Left kidney (tissue), 8 donors: ENCODE measurements around the gene TMEM63A. TPM values are rescaled to one million over a fixed set of nuclear protein-coding genes. Genes with fewer than 3 reads are reported as not detected.
"Not testable (repeated sequence)": the region's sequence is repeated elsewhere in the genome, so short reads cannot be mapped to it uniquely, and the experiment has no call there.

Experiments used
- DNase-seq: peaks from one replicate; pipeline ENCODE4 v3.0.0-alpha.2; 2013
- long read RNA-seq, 8 donors: transcript quantifications; one replicate each; lab custom pipeline, GENCODE V29; 2026
- polyA plus RNA-seq: library from polyadenylated mRNA; unstranded; fragments of 120-200 nt; gene quantifications from one replicate; pipeline ENCODE4 v1.2.1, GENCODE V29; 2013; ENCODE audit not compliant: insufficient read length

Gene TMEM63A
- polyA plus RNA-seq = 82.2 TPM
- long read RNA-seq, donor 1 = 0 reads
- long read RNA-seq, donor 2, full-length matches to known transcripts = 4 of 4 reads
- long read RNA-seq, donor 2, partial matches to known transcripts = 0 of 4 reads
- long read RNA-seq, donor 2, other reads (novel, unspliced or antisense) = 0 of 4 reads
- long read RNA-seq, donor 3, partial matches to known transcripts = 0 of 3 reads
- long read RNA-seq, donor 3, other reads (novel, unspliced or antisense) = 0 of 3 reads
- long read RNA-seq, donor 4 = 0 reads
- long read RNA-seq, donor 5, full-length matches to known transcripts = 4 of 4 reads
- long read RNA-seq, donor 5, partial matches to known transcripts = 0 of 4 reads
- long read RNA-seq, donor 5, other reads (novel, unspliced or antisense) = 0 of 4 reads
- long read RNA-seq, donor 6 = 0 reads
- long read RNA-seq, donor 7, full-length matches to known transcripts = 3 of 10 reads
- long read RNA-seq, donor 7, partial matches to known transcripts = 7 of 10 reads
- long read RNA-seq, donor 7, other reads (novel, unspliced or antisense) = 0 of 10 reads
- long read RNA-seq, donor 8, full-length matches to known transcripts = 2 of 2 reads
- long read RNA-seq, donor 8, partial matches to known transcripts = 0 of 2 reads
- long read RNA-seq, donor 8, other reads (novel, unspliced or antisense) = 0 of 2 reads

- DNase-seq = peak; percentile 89
These were observed at the start of gene TMEM63A for GRCh38 chr1:225881959-225882693. TSS of gene TMEM63A (minus strand) at chr1:225882380. CDS start at chr1:225877580, 4,800 bp downstream.

DNA sequence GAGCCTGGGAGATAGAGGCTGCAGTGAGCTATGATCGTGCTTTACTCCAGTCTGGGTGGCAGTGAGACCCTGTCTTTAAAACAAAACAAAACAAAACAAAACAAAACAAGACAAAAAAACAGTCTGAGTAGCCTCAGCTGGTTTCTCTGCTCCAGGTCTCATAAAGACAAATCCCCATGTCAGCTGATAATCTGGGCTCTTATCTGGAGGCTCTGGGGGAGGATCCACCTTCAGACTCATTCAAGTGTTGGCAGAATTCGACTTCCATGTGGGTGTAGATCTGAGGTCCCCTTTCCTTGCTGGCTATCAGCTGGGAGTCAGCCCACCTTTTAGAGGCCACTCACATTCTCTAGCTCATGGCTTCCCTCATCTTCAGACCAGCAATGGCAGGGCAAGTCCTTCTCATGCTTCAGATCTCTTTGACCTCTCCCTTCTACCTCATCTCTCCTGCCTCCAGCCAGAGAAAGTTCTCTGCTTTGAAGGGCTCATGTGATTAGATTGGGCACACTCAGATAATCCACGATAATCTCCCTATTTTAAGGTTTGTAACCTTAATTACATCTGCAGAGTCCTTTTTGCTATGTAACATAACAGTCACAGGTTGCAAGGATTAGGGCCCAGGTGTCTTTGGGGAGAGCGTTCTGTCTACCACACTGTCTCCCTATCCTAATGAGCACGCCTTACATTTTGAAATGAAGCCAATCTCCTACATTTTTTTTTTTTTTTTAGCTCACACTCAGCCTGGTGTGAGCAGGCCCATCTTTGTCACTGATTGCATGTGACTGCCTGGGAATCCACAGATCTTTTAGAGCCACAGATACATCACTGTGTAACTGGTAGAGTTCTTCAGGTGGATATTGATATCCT is 49.3 kb upstream of the TMEM63A start:
- no peak for DNase-seq

- no peak for DNase-seq
These were observed 48.4 kb upstream of the TMEM63A start for GRCh38 chr1:225930566-225930965.

DNA sequence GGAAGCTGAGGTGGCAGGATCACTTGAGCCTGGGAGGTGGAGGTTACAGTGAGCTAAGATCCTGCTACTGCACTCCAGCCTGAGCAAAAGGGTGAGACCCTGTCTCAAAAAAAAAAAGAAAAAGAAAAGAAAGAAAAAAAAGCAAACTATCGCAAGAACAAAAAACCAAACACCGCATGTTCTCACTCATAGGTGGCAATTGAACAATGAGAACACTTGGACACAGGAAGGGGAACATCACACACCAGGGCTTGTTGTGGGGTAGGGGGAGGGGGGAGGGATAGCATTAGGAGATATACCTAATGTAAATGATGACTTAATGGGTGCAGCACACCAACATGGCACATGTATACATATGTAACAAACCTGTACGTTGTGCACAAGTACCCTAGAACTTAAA is 47.3 kb upstream of the TMEM63A start:
- DNase-seq = not testable (repeated sequence)

DNA sequence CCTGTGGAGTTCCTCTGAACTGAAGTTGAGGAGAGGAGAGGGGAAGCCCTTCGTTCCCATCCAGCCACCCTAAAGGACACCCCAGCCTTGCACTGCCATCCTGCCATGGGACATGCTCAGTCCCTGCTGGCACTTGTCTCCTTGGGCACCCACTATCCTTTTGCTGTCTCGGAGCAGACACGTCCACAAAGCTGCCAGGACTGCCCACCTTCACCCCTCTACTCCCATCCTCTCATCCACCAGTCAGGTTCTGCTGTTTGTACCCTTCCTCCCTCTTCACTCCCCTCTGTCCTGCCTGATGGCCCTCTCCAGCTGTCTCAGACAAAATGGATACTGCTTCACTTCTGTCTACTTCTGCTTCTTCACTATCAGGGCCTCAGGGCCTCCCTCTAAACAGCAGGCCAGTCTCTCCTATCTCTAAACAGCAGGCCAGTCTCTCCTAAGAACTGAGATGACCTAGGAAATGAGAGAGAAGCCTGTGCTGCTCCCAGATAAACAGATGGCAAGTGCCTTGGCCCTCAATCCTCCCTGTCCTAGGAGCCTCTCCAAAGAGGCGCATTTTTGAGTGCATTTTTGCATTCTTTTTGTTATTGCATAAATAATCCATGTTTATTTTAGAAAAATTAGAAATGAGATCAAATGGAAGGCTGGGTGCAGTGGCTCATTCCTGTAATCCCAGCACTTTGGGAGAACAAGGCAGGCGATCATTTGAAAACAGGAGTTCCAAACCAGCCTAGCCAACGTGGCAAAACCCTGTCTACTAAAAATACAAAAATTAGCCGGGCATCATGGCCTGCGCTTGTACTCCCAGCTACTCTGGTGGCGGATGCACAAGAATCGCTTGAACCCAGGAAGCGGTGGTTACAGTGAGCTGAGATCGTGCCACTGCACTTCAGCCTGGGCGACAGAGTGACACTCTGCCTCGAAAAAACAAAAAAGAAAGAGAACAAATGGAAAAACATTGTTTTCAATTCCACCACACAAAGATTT is 46.3 kb upstream of the TMEM63A start:
- no peak for DNase-seq

DNA sequence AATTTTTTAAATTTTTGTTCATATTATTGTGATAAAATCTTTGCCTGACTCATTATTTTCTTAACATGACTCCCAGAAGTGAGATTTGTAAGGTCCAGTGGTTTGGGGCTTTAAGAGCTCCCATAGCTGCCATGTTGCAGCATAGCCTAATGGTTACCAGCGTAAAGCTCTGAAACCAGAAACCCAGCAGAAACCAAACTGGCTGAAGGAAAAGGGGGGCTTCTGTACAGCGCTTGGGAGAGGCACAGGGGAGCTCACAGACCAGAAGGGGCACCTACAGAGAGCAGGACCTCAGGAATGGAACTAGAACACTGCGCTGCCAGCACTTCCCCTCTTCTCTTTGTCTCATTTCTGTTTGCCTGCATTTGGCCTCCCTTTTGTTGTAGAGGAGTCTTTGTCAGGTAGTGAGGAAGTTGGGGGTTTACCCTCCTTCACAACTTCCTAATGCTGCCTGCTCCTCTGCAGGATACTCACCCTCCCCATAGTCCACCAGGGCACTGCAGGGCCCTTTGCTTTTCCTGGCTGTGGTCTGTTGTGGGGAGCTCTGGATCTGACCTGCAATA is 44.5 kb upstream of the TMEM63A start:
- no peak for DNase-seq

GRCh38 chr1:225923692-225924555 is 41.7 kb upstream of the TMEM63A start, which contains the start of gene PYCR2:
TSS of gene PYCR2 (minus strand) at chr1:225924250. CDS start at chr1:225924110, 140 bp downstream.
- peak; percentile 92 for DNase-seq

DNA sequence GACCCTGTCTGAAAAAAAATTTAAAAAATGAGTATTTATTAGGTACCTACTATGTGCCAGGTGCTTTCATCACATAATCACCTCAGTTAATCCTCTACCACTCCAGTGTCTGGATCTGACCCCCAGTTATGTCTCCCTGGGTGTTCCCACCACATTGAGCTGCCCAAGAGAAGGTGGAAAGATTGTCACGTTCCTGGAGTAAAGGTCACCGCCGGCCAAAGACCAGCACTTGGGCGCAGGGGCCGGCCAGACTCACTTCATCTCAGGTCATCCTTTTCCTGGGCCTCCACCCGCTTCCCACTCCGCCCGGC is 41.2 kb upstream of the TMEM63A start:
- no peak for DNase-seq

DNA sequence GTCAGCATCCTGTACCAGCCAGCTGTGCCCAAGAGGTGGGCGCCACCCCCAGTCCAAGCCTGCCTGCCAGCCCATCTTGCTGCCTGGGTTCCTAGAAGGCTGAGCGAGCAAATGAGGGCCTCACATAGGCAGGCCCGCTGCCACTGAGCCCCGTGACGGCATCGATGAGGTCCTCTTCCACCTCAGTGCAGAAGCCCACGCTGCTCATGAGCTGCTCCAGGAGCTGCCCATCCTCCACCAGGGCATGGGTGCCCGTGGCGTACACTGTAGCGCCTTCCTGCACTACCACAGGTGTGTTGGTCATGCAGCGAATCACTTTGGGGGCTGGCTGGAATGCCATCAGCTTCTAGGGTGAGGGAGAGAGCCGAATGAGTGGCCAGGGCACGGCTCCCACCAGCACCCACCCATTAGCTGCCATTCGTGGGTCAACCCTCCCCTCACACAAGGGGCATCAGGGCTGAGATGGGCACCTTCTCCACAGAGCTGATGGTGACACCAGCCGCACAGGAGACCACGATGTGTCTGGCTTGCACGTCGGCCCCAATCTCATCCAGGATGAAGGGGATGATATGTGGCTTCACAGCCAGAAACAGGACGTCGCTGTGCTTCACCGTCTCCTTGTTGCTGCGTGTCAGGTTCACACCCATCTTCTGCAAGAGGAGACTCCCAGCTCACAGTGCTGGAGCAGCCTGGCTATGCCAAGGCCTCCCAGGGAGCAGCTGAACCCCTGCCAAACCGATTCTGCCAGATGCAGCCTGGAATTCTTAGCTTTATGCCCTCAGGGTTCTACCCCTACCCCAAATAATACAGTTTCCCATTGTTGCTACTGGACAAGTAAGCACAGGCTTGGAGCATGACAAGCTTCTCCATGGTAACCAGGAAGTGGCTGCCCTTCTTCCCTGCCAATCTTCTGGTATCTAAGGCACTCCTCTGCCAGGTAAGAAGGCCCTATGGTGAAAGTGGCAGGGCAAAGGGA is 39.8 kb upstream of the TMEM63A start:
- no peak for DNase-seq

GRCh38 chr1:225919906-225920305 is 37.7 kb upstream of the TMEM63A start:
- no peak for DNase-seq

DNA sequence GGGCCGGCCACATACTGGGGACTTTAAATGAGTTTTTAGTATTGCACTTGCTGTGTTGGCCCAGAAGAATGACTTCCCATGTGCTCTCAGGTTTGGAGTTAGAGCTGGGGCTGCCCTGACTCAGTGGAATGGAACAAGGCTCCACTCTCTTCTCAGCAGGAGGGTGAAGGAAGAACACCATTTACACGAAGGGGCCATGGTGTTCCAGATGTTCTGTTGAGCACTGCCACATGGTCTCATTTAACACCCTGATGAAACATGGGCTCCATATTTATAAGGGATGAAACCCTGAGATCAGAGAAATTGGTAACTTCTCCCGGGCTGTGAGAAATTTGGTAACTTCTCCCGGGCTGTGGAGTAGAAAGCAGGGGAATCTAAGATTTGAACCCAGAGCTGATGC is 36.1 kb upstream of the TMEM63A start:
- DNase-seq = no peak

DNA sequence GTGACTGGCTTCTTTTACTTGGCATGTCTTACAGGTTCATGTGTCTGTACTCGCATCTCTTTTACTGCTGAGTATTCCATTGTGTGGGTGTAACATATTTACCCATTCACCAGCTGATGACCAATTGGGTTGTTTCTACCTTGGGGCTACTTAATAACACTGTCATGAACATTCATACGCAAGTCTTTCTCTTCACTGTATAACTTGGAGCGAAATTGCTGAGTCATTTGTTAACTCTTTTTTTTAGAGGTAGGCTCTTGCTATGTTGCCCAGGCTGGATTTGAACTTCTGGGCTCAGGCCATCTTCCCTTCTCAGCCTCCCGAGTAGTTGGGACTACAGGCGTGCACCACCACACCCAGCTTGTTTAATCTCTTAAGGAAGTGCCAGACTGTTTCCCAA is 35.4 kb upstream of the TMEM63A start:
- DNase-seq = no peak

DNA sequence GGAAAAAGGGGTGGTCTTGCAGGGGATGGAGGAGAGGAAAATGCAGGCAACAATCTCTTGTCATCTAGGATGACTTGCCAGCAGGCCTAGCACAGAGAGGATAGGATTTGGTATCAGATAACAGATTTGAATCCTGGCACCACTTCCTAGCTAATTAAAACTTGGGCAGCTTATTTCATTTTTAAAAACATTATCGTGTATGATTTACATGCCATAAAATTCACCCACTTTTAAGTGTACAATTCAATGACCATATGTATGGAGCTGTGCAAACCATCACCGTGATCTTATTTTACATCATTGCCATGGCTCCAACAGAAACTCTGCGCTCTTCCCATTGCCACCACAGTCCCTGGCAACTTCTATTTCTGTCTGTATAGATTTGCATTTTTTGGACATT is 34.9 kb upstream of the TMEM63A start:
- no peak for DNase-seq

GRCh38 chr1:225915538-225915991 is 33.4 kb upstream of the TMEM63A start:
- no peak for DNase-seq

DNA sequence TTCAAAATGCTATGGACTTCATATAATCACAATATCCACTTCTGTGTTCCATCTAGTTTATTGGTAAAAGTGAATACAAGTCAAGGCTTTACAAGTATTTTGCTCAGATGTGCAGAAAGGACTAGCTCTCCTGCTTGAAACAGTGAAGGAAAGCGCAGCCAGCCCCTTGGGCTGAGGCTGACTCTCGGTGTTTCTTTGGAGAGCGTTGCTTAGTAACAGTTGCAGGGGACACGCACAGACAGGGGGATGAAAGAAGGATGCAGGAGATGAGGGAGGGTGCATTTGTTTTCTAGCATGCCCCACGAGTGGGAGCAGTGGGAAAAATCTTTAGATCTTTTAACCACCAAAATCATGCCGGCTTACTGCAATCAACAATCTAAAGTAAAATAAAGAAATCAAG is 32.8 kb upstream of the TMEM63A start:
- DNase-seq = no peak

DNA sequence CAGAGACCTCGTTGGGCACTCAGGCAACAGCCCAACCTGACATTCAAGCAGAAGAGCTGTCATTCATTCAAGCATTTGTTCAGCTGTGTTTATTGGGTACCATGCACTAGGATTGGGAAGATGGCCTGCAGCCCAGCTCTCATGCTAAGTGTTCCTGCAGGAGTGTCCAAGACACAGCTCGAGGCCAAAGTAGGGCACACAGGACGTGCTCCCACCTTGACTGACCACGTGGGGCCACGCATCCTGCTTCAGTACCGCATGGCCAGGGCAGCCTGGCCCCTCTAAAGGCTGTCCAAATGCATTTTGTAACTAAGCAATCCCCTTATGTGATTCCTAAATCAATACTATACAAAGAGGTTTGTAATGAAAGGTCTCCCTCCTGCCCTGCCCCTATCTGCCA is 32.2 kb upstream of the TMEM63A start:
- no peak for DNase-seq

DNA sequence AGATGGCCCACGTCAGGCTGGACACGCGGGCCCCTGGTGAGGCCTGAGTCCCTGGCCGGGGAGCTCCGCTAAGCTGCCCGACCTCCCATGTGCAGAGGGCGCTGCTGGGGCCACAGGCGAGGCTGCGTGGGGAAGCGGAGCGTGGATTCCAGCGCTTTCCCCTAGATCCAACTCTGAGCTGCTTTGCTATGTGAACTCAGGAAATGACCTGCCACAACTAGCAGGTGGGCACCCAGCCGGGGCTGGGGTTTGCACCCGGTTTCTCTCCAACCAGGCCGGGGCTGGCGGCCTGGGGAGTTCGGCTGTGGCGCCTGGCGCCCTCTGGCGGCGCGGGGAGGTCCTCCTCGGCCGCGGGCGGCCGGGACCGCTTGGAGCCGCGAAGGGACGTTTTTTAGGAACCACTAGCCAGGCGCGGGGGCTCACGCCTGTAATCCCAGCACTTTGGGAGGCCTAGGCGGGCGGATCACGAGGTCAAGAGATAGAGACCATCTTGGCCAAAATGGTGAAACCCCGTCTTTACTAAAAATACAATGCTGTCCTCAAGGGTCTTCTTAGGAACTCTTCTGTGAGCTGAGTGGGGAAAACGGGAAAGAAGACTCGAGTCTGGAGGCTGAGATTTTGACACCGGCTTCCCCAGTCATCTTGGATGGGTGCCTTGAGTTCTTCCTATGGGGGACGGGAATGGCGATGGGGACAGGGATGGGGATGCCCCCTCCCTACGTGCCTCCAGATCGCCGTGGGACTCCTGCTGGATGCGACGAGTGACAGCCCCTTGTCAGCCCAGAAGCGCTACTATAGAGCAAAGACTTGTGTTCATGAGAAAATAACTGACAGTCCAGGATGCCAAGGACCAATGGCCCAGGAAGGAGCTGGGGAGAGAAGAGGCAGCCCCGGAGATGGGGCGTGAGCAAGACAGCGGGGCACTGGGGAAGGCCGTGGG is 29.3 kb upstream of the TMEM63A start:
- peak; percentile 58 for DNase-seq
